Measurements from ENCODE around the gene PPP1R9A.

The PPP1R9A gene

DNA sequence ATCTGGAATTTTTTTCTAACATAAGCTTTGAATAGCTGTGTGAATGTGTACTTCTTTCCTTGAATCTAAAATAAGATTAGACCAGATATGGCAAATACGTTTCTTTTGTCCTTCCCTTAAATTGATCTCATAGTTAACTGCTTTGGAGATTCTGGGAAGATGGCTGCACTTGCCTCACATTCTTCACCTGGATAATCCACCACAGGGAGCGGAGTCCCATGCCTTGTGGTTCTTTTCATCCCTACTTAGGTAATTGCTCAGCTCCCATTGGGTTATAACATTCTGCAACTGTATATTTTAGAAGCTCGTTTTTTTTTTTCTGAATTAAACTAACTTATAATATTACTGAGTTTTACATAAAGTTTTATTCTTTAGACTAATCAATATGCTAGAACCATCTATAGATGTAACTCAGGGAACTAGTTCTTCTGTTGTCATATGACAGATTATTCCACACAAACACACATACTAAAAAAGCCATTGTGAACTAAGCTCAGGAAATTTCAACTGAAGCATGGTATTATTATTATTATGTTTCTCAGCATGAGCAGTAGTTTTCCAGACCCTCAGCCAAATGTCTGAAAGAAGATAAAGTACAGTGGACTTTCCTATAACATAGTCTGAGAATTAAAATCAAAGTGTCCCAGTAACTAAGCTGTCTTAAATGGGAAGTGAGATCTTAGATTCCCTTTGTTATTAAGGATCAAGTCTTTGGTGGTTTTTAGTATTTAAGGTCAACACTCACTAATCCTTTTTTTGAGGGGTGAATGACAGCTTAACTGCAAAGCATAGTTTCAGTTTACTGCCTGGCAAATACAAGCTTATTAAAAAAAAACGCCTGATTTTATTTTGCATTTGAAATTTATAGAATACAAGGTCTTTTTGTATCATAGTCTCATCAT, 182.3 kb downstream of the PPP1R9A start:
- TF ChIP-seq, protein P1, sequence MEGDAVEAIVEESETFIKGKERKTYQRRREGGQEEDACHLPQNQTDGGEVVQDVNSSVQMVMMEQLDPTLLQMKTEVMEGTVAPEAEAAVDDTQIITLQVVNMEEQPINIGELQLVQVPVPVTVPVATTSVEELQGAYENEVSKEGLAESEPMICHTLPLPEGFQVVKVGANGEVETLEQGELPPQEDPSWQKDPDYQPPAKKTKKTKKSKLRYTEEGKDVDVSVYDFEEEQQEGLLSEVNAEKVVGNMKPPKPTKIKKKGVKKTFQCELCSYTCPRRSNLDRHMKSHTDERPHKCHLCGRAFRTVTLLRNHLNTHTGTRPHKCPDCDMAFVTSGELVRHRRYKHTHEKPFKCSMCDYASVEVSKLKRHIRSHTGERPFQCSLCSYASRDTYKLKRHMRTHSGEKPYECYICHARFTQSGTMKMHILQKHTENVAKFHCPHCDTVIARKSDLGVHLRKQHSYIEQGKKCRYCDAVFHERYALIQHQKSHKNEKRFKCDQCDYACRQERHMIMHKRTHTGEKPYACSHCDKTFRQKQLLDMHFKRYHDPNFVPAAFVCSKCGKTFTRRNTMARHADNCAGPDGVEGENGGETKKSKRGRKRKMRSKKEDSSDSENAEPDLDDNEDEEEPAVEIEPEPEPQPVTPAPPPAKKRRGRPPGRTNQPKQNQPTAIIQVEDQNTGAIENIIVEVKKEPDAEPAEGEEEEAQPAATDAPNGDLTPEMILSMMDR (conservative IDR thresholded peaks at IDR 0.05), result no peak
- no peak for TF ChIP-seq ZFX (IDR thresholded peaks at IDR 0.05)
- no peak overlapping the region for H3K27ac ChIP-seq

DNA sequence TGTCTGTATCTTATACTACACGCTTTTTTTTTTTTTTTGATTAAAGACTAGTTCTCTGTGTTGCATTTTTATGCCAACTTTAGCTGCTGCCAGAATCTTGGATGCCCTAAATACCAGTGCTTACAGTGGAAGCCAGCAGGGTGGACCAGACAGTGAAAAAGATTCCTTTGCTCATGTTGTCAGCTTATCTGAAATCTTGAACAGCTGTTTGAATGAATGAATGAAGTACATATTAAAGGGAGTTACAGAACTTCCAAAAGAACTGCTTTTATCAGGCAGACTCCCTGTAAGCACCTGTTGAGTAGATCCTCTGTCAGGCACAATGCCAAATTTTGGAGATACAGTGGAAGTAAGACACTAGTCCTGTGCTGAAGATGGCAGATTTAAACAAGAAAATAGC, 184.9 kb downstream of the PPP1R9A start:
- no peak overlapping the region for H3K27ac ChIP-seq
- TF ChIP-seq ZFX (IDR thresholded peaks at IDR 0.05), result no peak
- TF ChIP-seq, protein P1 (conservative IDR thresholded peaks at IDR 0.05), result no peak

DNA sequence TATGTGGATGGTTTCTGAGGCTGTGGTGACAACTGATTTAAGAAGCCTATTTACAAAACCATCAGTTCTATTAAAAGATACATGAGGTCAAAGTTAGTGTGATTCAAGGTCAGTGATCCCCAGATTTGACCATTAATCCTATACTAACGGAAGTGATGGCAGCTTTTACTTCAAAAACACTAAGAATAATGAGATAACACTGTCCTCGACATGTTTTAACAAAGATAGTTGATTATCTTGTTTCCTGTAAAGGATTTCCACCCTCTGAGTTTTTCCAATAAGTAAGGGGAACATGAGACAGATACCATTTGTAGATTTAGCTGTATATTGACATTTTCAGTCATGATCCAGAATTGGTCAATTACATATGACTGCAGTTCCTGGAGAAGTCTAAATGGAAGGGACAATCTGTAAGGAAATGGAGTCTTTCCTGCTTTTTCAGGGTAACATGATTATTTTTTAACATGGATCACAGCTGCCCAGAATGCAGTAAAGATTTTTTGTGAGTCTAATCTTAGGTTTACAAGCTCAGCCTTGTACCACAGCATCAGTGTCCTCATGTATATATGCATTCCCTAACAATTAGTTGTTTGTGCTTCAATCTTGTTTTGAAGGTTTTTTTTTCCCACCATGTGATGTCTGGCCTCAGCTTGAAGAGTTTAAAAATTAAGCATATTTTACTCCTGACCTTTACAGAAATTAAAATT, 188.0 kb downstream of the PPP1R9A start:
- no peak overlapping the region for H3K27ac ChIP-seq
- TF ChIP-seq ZFX (IDR thresholded peaks at IDR 0.05), result no peak
- TF ChIP-seq, protein P1 (conservative IDR thresholded peaks at IDR 0.05), result no peak

DNA sequence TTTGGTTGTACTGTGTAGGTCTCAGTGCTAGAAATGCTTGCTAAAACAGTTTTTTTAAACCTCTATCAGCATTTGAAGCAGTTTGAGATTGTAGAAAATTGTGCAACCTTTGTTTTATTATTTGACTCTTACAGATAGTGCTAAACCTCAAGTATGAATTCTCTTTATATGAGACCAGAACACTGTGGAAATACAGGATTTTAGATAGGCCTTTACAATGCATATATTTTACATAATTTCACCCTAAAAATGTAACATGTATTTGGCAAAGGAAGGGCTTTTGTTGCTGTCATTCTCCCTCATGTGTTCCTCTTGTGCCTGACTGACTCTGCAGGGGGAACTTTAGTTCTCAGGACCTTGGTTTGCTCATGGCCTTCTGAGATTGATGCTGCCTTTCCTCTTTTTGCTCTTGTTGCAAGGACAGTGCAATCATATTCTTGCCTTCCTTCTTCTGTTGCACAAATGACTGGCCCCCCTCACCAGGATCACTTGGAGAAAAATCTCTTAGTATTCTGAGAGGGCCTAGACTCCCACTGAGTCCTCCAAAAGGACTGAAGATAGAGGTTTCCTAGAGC, 188.7 kb downstream of the PPP1R9A start:
- TF ChIP-seq ZFX (IDR thresholded peaks at IDR 0.05), result no peak
- H3K27ac ChIP-seq, result no peak overlapping the region

DNA sequence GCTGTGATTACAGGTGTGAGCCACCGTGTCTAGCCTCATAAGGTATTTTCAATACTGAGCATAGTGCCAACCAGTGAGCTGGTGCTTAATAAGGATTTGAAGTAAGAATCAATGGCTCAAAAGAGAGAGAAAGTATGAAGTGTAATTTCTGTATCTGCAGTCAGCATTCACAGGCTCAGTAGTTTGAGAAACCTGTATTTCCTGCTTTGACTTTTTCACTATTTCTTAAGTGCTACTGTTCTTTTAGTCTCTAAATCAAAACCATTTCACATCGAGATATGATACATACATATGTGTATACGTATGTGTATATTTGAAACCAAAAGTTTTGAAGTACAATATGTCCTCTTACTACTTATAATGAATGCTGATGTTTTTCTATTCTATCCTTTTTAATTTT, 189.9 kb downstream of the PPP1R9A start:
- TF ChIP-seq, protein P1 (conservative IDR thresholded peaks at IDR 0.05), result no peak
- TF ChIP-seq ZFX (IDR thresholded peaks at IDR 0.05), result no peak
- H3K27ac ChIP-seq, result no peak overlapping the region

DNA sequence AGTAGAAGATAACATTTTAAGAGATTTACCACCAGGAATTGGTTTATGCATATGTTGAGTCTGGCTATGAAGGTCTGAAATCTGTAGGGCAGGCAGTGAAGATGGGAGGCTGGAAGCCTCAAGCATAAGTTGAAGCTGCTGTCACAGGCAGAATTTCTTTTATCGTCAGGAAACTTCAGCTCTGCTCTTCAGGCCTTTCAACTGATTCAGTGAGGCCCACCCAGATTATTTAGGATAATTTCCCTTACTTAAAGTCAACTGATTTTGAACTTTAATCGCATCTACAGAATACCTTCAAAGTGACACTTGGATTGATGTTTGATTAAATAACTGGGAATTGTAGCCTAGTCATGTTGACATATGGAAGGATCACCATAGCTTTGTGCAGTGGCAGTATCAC, 190.5 kb downstream of the PPP1R9A start:
- no peak overlapping the region for H3K27ac ChIP-seq
- TF ChIP-seq ZFX (IDR thresholded peaks at IDR 0.05), result no peak
- TF ChIP-seq, protein P1 (conservative IDR thresholded peaks at IDR 0.05), result no peak

DNA sequence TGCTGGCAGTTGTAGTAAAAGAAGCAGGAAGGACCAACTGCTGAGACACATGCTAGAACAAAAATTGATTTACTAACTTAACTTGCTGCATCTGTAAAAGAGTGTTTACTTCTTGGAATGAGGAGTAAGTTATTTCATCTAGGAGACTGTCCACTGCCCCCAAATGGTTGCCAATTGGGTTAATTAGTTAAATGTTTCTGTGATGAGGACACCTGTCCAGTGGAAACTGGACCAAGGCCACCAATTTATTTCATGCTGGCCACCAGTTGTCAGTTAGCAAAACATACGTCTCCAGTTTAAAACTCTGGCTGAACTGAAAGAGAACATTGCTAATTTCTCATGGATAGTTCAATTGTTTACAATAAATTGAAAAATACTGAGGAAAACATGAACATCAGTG, 191.7 kb downstream of the PPP1R9A start:
- H3K27ac ChIP-seq, result no peak overlapping the region
- TF ChIP-seq ZFX (IDR thresholded peaks at IDR 0.05), result no peak
- TF ChIP-seq, protein P1 (conservative IDR thresholded peaks at IDR 0.05), result no peak
